ENCODE results near the gene FUS.
A peak's percentile ranks its signal among the peaks of the same experiment; 100 is the strongest.
"Not testable (repeated sequence)": the region's sequence is repeated elsewhere in the genome, so short reads cannot be mapped to it uniquely, and the experiment has no call there.

The FUS gene

GRCh38 chr16:31143011-31143693 lies 36.8 kb upstream of the FUS start:
- no peaks in the 10 kb centered on the region for H3K36me3 ChIP-seq (ENCODE audit: control insufficient read depth in 2 of 2, insufficient read depth in 1 of 2, low read length in 2 of 2)
- no peaks in the 10 kb centered on the region; the same call in 1 of the 2 replicates for H3K4me1 ChIP-seq (ENCODE audit: control insufficient read depth, insufficient read depth, low read length)
- TF ChIP-seq ZIC2 (tag by site-specific recombination; IDR thresholded peaks at IDR 0.05): no peak
- TF ChIP-seq ZNF629 (tag by site-specific recombination; IDR thresholded peaks at IDR 0.05): no peak
- no peak for TF ChIP-seq OVOL3 (tag by site-specific recombination; IDR thresholded peaks at IDR 0.05)
- TF ChIP-seq KLF9 (tag by site-specific recombination; IDR thresholded peaks at IDR 0.05; ENCODE audit: low read depth): peak; percentile 24; the same call in 1 of the 2 replicates
- no peak for TF ChIP-seq ZNF335 (tag by site-specific recombination; conservative IDR thresholded peaks at IDR 0.05)
- no peak for TF ChIP-seq ELK4 (IDR thresholded peaks at IDR 0.05; ENCODE audit: borderline replicate concordance, low read depth, low read length)
- no peak for TF ChIP-seq ZNF19 (tag by site-specific recombination; IDR thresholded peaks at IDR 0.05; ENCODE audit: low read depth)
- no peak for TF ChIP-seq BCL6B (tag by site-specific recombination; IDR thresholded peaks at IDR 0.05)
- TF ChIP-seq PATZ1 (tag by site-specific recombination; IDR thresholded peaks at IDR 0.05): peak; percentile 60
- TF ChIP-seq ZNF561 (tag by site-specific recombination; IDR thresholded peaks at IDR 0.05; ENCODE audit: borderline replicate concordance): no peak
- TF ChIP-seq ZNF121 (tag by site-specific recombination; IDR thresholded peaks at IDR 0.05): no peak
- no peak for TF ChIP-seq GFI1B (tag by site-specific recombination; IDR thresholded peaks at IDR 0.05)
- no peak for TF ChIP-seq ZNF174 (tag by site-specific recombination; IDR thresholded peaks at IDR 0.05)
- TF ChIP-seq ZNF2 (tag by site-specific recombination; IDR thresholded peaks at IDR 0.05): no peak
- no peak for TF ChIP-seq FEZF1 (tag by site-specific recombination; IDR thresholded peaks at IDR 0.05)
- peak; percentile 34 for TF ChIP-seq SP2 (tag by site-specific recombination; IDR thresholded peaks at IDR 0.05)
- H3K4me3 ChIP-seq (ENCODE audit: low read depth, low read length): no peak overlapping the region
- POLR2A ChIA-PET: interaction anchor here (0.6 to 4.8 kb wide), 15 partner anchors 15 to 730 kb away, joined by 3 to 107 read pairs (median 6); partner anchors contain the start of genes BCKDK, FUS, HSD3B7 and KAT8
- no peaks in the 10 kb centered on the region for H3K9me3 ChIP-seq (ENCODE audit: control insufficient read depth, insufficient read depth, low read depth, low read length)
- CTCF ChIA-PET: interaction anchor here (0.6 to 3.0 kb wide), 33 partner anchors 8 to 261 kb away, joined by 3 to 24 read pairs (median 4); partner anchors contain the start of genes HSD3B7, KAT8, ZNF646 and ZNF668
- no peak overlapping the region; the same call in 1 of the 2 replicates for H3K27ac ChIP-seq (ENCODE audit: extremely low read depth, low read depth, low read length)

GRCh38 chr16:31143694-31144148 lies 36.2 kb upstream of the FUS start:
- no peak overlapping the region for H3K27ac ChIP-seq (ENCODE audit: extremely low read depth, low read depth, low read length)
- H3K9me3 ChIP-seq (ENCODE audit: control insufficient read depth, insufficient read depth, low read depth, low read length): no peaks in the 10 kb centered on the region
- no peaks in the 10 kb centered on the region for H3K36me3 ChIP-seq (ENCODE audit: control insufficient read depth in 2 of 2, insufficient read depth in 1 of 2, low read length in 2 of 2)
- no peak overlapping the region for H3K4me3 ChIP-seq (ENCODE audit: low read depth, low read length)
- no peaks in the 10 kb centered on the region; the same call in 1 of the 2 replicates for H3K4me1 ChIP-seq (ENCODE audit: control insufficient read depth, insufficient read depth, low read length)
- no peak for TF ChIP-seq ZNF114 (tag by site-specific recombination; IDR thresholded peaks at IDR 0.05)
- ChIA-PET CTCF (interaction anchor here (0.9 to 3.0 kb wide), 9 partner anchors 9 to 191 kb away, joined by 3 to 20 read pairs (median 5); partner anchors contain the start of gene HSD3B7), POLR2A (interaction anchor here (0.6 to 4.8 kb wide), 4 partner anchors 14 to 66 kb away, joined by 3 to 107 read pairs (median 54); partner anchors contain the start of genes FUS and KAT8)

- POLR2A ChIA-PET: interaction anchor here (4.8 kb wide), 1 partner anchor 27 kb away, joined by 104 read pairs; the partner anchor contains the start of gene KAT8
- H3K27ac ChIP-seq (ENCODE audit: extremely low read depth, low read depth, low read length); H3K4me1 ChIP-seq (ENCODE audit: control insufficient read depth, insufficient read depth, low read length); H3K36me3 ChIP-seq (ENCODE audit: control insufficient read depth in 2 of 2, insufficient read depth in 1 of 2, low read length in 2 of 2); H3K9me3 ChIP-seq (ENCODE audit: control insufficient read depth, insufficient read depth, low read depth, low read length); H3K4me3 ChIP-seq (ENCODE audit: low read depth, low read length): not testable (repeated sequence)
- CTCF ChIA-PET: interaction anchor here (0.6 to 1.5 kb wide), 4 partner anchors 26 to 159 kb away, joined by 3 to 9 read pairs (median 3); partner anchors contain the start of genes HSD3B7, ZNF646 and ZNF668
Measured at GRCh38 chr16:31144418-31144817, 35.5 kb upstream of the FUS start.

Measured in HEK293 (cell line).